IPS-18a (cell line): ENCODE results near the gene OR6C2.
"Not testable (repeated sequence)": the region's sequence is repeated elsewhere in the genome, so short reads cannot be mapped to it uniquely, and the experiment has no call there.

ENCODE experiments used
- H3K27ac ChIP-seq: one replicate; pipeline ENCODE4 v1.5.1; 2013; ENCODE audit warnings: low read length
- H3K27me3 ChIP-seq: one replicate; pipeline ENCODE4 v1.6.1; 2013; ENCODE audit warnings: mild to moderate bottlenecking, low read length; ENCODE audit not compliant: control insufficient read depth, insufficient read depth
- H3K36me3 ChIP-seq: one replicate; pipeline ENCODE4 v1.6.1; 2013; ENCODE audit warnings: low read depth, low read length; ENCODE audit not compliant: control insufficient read depth
- H3K4me1 ChIP-seq: one replicate; pipeline ENCODE4 v1.6.1; 2013; ENCODE audit warnings: low read depth, low read length; ENCODE audit not compliant: control insufficient read depth
- H3K4me3 ChIP-seq: one replicate; pipeline ENCODE4 v1.5.1; 2013; ENCODE audit warnings: low read length
- H3K9ac ChIP-seq: one replicate; pipeline ENCODE4 v1.6.1; 2013; ENCODE audit warnings: mild to moderate bottlenecking, low read length, moderate library complexity
- H3K9me3 ChIP-seq: one replicate; pipeline ENCODE4 v1.6.1; 2013; ENCODE audit warnings: low read depth, low read length; ENCODE audit not compliant: control insufficient read depth

The OR6C2 gene

DNA sequence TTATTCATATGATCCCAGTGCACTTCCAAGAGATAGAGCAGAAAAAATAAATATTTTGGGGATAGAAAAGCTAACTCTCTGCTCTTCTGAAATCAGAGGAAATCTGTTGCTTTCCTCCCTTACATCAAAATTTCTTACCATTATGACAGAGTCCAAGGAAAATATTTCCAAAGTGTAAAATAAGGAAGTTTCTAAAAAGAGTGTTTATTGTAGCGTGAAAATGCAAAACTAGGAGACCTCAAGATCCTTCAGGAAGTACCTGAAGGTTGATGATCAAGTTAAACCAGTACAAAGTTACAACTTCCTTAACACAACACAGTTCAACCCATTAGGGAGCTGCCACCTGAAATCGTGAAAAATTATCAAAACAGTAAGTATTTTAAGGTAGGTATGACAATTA lies at the start of gene OR6C2:
Gene OR6C2 (plus strand): TSS at position 301 of the 400 bp plus-strand sequence. CDS start 8,138 bp downstream, outside the sequence.
- Histone ChIP-seq H3K36me3 (no peaks in the 10 kb centered on the region), H3K27ac (no peak within 1 kb of the TSS)

GRCh38 chr12:55396326-55396725 lies 47.5 kb upstream of the OR6C2 start:
- H3K36me3 ChIP-seq, result no peaks in the 10 kb centered on the region
- no peaks in the 10 kb centered on the region for H3K9me3 ChIP-seq
- no peak overlapping the region for H3K4me3 ChIP-seq
- H3K9ac ChIP-seq, result no peak overlapping the region
- no peaks in the 10 kb centered on the region for H3K27me3 ChIP-seq
- no peak overlapping the region for H3K27ac ChIP-seq
- no peaks in the 10 kb centered on the region for H3K4me1 ChIP-seq

More for the DNA sequence above, at the start of gene OR6C2:
- Histone ChIP-seq H3K27me3 (no peaks in the 10 kb centered on the region), H3K9ac (no peak within 1 kb of the TSS), H3K4me1 (no peaks in the 10 kb centered on the region), H3K4me3 (no peak within 1 kb of the TSS), H3K9me3 (peaks cover 4% of the 10 kb centered on the region)

GRCh38 chr12:55400229-55400628 lies 43.6 kb upstream of the OR6C2 start, which contains the start of gene OR6C65:
Gene OR6C65 (plus strand): TSS chr12:55400529. CDS start chr12:55400529, 0 bp downstream.
- Histone ChIP-seq H3K27me3 (no peaks in the 10 kb centered on the region), H3K4me1 (no peaks in the 10 kb centered on the region), H3K9ac (no peak within 1 kb of the TSS), H3K9me3 (no peaks in the 10 kb centered on the region), H3K4me3 (no peak within 1 kb of the TSS), H3K27ac (no peak within 1 kb of the TSS), H3K36me3 (no peaks in the 10 kb centered on the region)

- no peaks in the 10 kb centered on the region for H3K36me3 ChIP-seq
- H3K9ac ChIP-seq, result no peak overlapping the region
- H3K4me1 ChIP-seq, result no peaks in the 10 kb centered on the region
- no peaks in the 10 kb centered on the region for H3K27me3 ChIP-seq
- no peaks in the 10 kb centered on the region for H3K9me3 ChIP-seq
- no peak overlapping the region for H3K27ac ChIP-seq
- no peak overlapping the region for H3K4me3 ChIP-seq
Observed at GRCh38 chr12:55407866-55408265, 36.0 kb upstream of the OR6C2 start.

DNA sequence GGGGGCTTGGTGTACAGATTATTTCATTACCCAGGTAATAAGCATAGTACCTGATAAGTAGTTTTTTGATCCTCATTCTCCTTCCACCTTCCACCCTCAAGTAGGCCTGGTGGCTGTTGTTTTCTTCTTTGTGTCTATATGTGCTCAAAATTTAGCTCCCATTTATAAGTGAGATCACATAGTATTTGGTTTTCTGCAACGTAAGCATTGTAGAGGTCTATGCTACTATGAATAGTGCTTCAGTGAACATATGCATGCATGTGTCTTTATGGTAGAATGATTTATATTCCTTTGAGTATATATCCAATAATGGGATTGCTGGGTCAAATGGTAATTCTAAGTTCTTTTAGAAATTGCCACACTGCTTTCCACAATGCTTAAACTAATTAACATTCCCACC lies 34.7 kb upstream of the OR6C2 start:
- not testable (repeated sequence) for H3K4me1 ChIP-seq, H3K27me3 ChIP-seq, H3K36me3 ChIP-seq, H3K9me3 ChIP-seq, H3K9ac ChIP-seq, H3K27ac ChIP-seq, H3K4me3 ChIP-seq

DNA sequence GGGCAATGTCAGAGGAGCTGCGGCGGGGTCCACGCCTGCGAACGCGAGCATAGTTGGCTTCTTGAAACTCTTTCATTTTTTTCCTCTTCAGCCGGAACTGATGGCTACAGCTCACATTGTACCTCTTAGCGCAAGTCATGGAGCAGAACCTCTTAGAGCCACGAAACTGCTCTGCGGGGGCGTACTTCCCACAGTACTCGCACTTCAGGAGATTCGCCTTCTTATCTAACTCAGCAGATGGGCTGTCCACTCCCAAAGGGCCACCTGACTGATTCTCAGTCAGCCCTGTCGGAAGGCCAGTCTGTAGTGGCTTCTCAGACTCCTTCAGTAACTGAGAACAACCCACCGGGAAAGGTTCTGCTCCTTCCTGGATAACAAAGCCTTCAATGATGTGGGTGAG lies 31.7 kb upstream of the OR6C2 start:
- H3K4me1 ChIP-seq, H3K27me3 ChIP-seq, H3K27ac ChIP-seq, H3K9ac ChIP-seq, H3K9me3 ChIP-seq, H3K4me3 ChIP-seq, H3K36me3 ChIP-seq: not testable (repeated sequence)

GRCh38 chr12:55413498-55414388 lies 30.1 kb upstream of the OR6C2 start:
- not testable (repeated sequence) for H3K4me3 ChIP-seq, H3K27ac ChIP-seq, H3K9ac ChIP-seq, H3K9me3 ChIP-seq, H3K27me3 ChIP-seq, H3K36me3 ChIP-seq, H3K4me1 ChIP-seq

- H3K4me3 ChIP-seq, H3K9ac ChIP-seq, H3K9me3 ChIP-seq, H3K4me1 ChIP-seq, H3K27ac ChIP-seq, H3K36me3 ChIP-seq, H3K27me3 ChIP-seq: not testable (repeated sequence)
Observed at GRCh38 chr12:55414396-55414823, 29.5 kb upstream of the OR6C2 start.

- not testable (repeated sequence) for H3K9ac ChIP-seq, H3K27me3 ChIP-seq, H3K4me3 ChIP-seq, H3K9me3 ChIP-seq, H3K27ac ChIP-seq, H3K36me3 ChIP-seq, H3K4me1 ChIP-seq
Observed at GRCh38 chr12:55414889-55415288, 29.0 kb upstream of the OR6C2 start.

GRCh38 chr12:55416961-55417360 lies 26.9 kb upstream of the OR6C2 start:
- H3K4me1 ChIP-seq, result no peaks in the 10 kb centered on the region
- H3K27me3 ChIP-seq, result no peaks in the 10 kb centered on the region
- no peaks in the 10 kb centered on the region for H3K9me3 ChIP-seq
- H3K36me3 ChIP-seq, result no peaks in the 10 kb centered on the region
- H3K27ac ChIP-seq, result no peak overlapping the region
- no peak overlapping the region for H3K4me3 ChIP-seq
- H3K9ac ChIP-seq, result no peak overlapping the region

DNA sequence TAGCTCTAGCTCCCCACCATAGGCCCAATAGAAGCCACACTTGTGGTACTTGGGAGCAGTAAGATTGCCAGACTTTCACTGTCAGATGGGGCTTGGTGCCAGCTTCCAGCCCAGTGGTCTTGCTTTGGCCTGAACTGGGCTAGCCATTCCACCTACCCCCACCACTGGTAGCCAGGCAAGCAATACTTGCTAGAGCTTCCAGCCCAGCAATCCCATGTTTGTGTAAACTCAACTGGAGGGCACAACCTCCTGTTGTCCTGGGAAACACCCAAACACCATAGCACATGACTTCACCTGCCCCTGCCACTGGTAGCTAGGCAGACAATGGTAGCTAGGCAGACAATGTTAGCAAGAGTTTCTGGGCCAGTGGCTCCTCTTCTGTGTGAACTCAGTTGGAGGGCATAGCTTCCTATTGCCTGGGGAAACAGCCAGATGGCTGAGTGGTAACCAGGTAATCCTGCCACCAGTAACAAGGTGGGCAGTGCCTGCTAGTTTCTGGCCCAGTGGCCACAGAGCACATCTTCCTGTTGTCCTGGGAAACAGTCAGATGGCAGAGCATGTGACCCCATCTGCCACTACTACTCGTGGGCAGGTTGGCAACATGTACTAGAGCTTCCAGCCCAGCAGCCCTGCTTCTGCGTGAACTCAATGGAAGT lies 23.4 kb upstream of the OR6C2 start:
- no peak overlapping the region for H3K27ac ChIP-seq
- H3K9me3 ChIP-seq, result no peaks in the 10 kb centered on the region
- H3K4me1 ChIP-seq, result no peaks in the 10 kb centered on the region
- H3K27me3 ChIP-seq, result no peaks in the 10 kb centered on the region
- no peak overlapping the region for H3K9ac ChIP-seq
- H3K36me3 ChIP-seq, result no peaks in the 10 kb centered on the region
- no peak overlapping the region for H3K4me3 ChIP-seq

DNA sequence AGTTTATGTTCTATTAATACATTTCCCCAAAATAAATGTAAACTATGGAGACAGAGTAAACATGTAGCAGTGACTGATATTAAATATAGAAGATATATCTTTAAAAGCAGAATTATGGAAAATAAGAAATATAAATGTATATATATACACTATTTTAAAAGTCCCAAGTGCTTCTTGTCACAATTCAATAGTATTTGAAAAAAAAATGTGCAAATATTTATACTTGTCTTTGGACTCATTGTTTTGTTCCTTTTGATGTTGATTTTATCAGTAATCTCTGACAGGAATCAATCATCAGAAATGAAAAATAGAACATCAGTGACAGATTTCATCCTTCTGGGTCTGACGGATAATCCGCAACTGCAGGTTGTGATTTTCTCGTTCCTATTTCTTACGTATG lies 17.9 kb upstream of the OR6C2 start, which contains the start of gene OR6C76:
Gene OR6C76 (plus strand): TSS at position 301 of the 400 bp plus-strand sequence. CDS start 0 bp downstream, at position 301.
- Histone ChIP-seq H3K27me3 (no peaks in the 10 kb centered on the region), H3K9ac (no peak within 1 kb of the TSS), H3K36me3 (no peaks in the 10 kb centered on the region), H3K9me3 (no peaks in the 10 kb centered on the region), H3K4me3 (no peak within 1 kb of the TSS), H3K4me1 (peaks cover 22% of the 10 kb centered on the region), H3K27ac (no peak within 1 kb of the TSS)
